ENCODE data around the gene PGAM4. TPM values are rescaled to one million over a fixed set of nuclear protein-coding genes. Genes with fewer than 3 reads are reported as not detected.

The PGAM4 gene
- polyA plus RNA-seq (2013, experiment 1 of 4) = not detected
- polyA plus RNA-seq (2013, experiment 2 of 4) = not detected
- polyA plus RNA-seq (2013, experiment 3 of 4) = not detected
- not detected for polyA plus RNA-seq (2013, experiment 4 of 4)

- Histone ChIP-seq H3K4me3 (ENCODE audit: insufficient read depth, low read depth, low read length) (no peak within 1 kb of the TSS), H3K9me3 (ENCODE audit: control insufficient read depth, low read length) (no peaks in the 10 kb centered on the region), H3K27me3 (ENCODE audit: control insufficient read depth, insufficient read depth, low read length, poor library complexity, severe bottlenecking) (no peaks in the 10 kb centered on the region), H3K4me1 (ENCODE audit: control insufficient read depth, insufficient read depth, low read length) (no peaks in the 10 kb centered on the region), H3K27ac (ENCODE audit: insufficient read depth, low read depth, low read length, poor library complexity, severe bottlenecking) (no peak within 1 kb of the TSS), H3K36me3 (ENCODE audit: control insufficient read depth, insufficient read depth, low read length) (no peaks in the 10 kb centered on the region)
- 98 to 99% methylated on average over 11 to 12 of the region's 13 CpGs for WGBS, 2 experiments
Observed at GRCh38 chrX:77969538-77969937, at the start of gene PGAM4. Gene PGAM4, minus strand, starts transcription at chrX:77969638. Its CDS starts 0 bp downstream, at chrX:77969638.

GRCh38 chrX:78011846-78012245 lies 42.4 kb upstream of the PGAM4 start:
- Histone ChIP-seq H3K4me3 (ENCODE audit: insufficient read depth, low read depth, low read length) (no peak overlapping the region), H3K27me3 (ENCODE audit: control insufficient read depth, insufficient read depth, low read length, poor library complexity, severe bottlenecking) (no peaks in the 10 kb centered on the region), H3K36me3 (ENCODE audit: control insufficient read depth, insufficient read depth, low read length) (no peaks in the 10 kb centered on the region), H3K27ac (ENCODE audit: insufficient read depth, low read depth, low read length, poor library complexity, severe bottlenecking) (no peak overlapping the region), H3K4me1 (ENCODE audit: control insufficient read depth, insufficient read depth, low read length) (no peaks in the 10 kb centered on the region), H3K9me3 (ENCODE audit: control insufficient read depth, low read length) (no peaks in the 10 kb centered on the region)
- no CpG with 5 or more reads among the region's 1 CpG for WGBS, 2 experiments

- 85 to 90% methylated on average over 3 to 4 of the region's 4 CpGs for WGBS, 2 experiments
- H3K27me3 ChIP-seq (ENCODE audit: control insufficient read depth, insufficient read depth, low read length, poor library complexity, severe bottlenecking) = no peaks in the 10 kb centered on the region
- no peaks in the 10 kb centered on the region for H3K9me3 ChIP-seq (ENCODE audit: control insufficient read depth, low read length)
- no peaks in the 10 kb centered on the region for H3K4me1 ChIP-seq (ENCODE audit: control insufficient read depth, insufficient read depth, low read length)
- H3K4me3 ChIP-seq (ENCODE audit: insufficient read depth, low read depth, low read length) = no peak overlapping the region
- H3K27ac ChIP-seq (ENCODE audit: insufficient read depth, low read depth, low read length, poor library complexity, severe bottlenecking) = no peak overlapping the region
- no peaks in the 10 kb centered on the region for H3K36me3 ChIP-seq (ENCODE audit: control insufficient read depth, insufficient read depth, low read length)
Observed at GRCh38 chrX:77979870-77980269, 10.4 kb upstream of the PGAM4 start.

- Histone ChIP-seq H3K9me3 (ENCODE audit: control insufficient read depth, low read length) (no peaks in the 10 kb centered on the region), H3K4me3 (ENCODE audit: insufficient read depth, low read depth, low read length) (no peak overlapping the region), H3K36me3 (ENCODE audit: control insufficient read depth, insufficient read depth, low read length) (no peaks in the 10 kb centered on the region), H3K27ac (ENCODE audit: insufficient read depth, low read depth, low read length, poor library complexity, severe bottlenecking) (no peak overlapping the region), H3K4me1 (ENCODE audit: control insufficient read depth, insufficient read depth, low read length) (no peaks in the 10 kb centered on the region), H3K27me3 (ENCODE audit: control insufficient read depth, insufficient read depth, low read length, poor library complexity, severe bottlenecking) (no peaks in the 10 kb centered on the region)
- WGBS, 2 experiments = 100% methylated on average over 1 of the region's 1 CpG
Observed at GRCh38 chrX:77977518-77977917, 8.1 kb upstream of the PGAM4 start.

GRCh38 chrX:77977095-77977494 lies 7.7 kb upstream of the PGAM4 start:
- Histone ChIP-seq H3K27ac (ENCODE audit: insufficient read depth, low read depth, low read length, poor library complexity, severe bottlenecking) (no peak overlapping the region), H3K9me3 (ENCODE audit: control insufficient read depth, low read length) (no peaks in the 10 kb centered on the region), H3K27me3 (ENCODE audit: control insufficient read depth, insufficient read depth, low read length, poor library complexity, severe bottlenecking) (no peaks in the 10 kb centered on the region), H3K4me3 (ENCODE audit: insufficient read depth, low read depth, low read length) (no peak overlapping the region), H3K36me3 (ENCODE audit: control insufficient read depth, insufficient read depth, low read length) (no peaks in the 10 kb centered on the region), H3K4me1 (ENCODE audit: control insufficient read depth, insufficient read depth, low read length) (no peaks in the 10 kb centered on the region)

- H3K27ac ChIP-seq (ENCODE audit: insufficient read depth, low read depth, low read length, poor library complexity, severe bottlenecking) = no peak overlapping the region
- H3K4me1 ChIP-seq (ENCODE audit: control insufficient read depth, insufficient read depth, low read length) = no peaks in the 10 kb centered on the region
- 100% methylated on average over 1 to 2 of the region's 2 CpGs for WGBS, 2 experiments
- no peaks in the 10 kb centered on the region for H3K36me3 ChIP-seq (ENCODE audit: control insufficient read depth, insufficient read depth, low read length)
- no peaks in the 10 kb centered on the region for H3K27me3 ChIP-seq (ENCODE audit: control insufficient read depth, insufficient read depth, low read length, poor library complexity, severe bottlenecking)
- H3K4me3 ChIP-seq (ENCODE audit: insufficient read depth, low read depth, low read length) = no peak overlapping the region
- H3K9me3 ChIP-seq (ENCODE audit: control insufficient read depth, low read length) = no peaks in the 10 kb centered on the region
Observed at GRCh38 chrX:77975755-77976154, 6.3 kb upstream of the PGAM4 start.

- no CpG with 5 or more reads among the region's 1 CpG for WGBS, 2 experiments
- Histone ChIP-seq H3K27me3 (ENCODE audit: control insufficient read depth, insufficient read depth, low read length, poor library complexity, severe bottlenecking) (no peaks in the 10 kb centered on the region), H3K9me3 (ENCODE audit: control insufficient read depth, low read length) (no peaks in the 10 kb centered on the region), H3K4me3 (ENCODE audit: insufficient read depth, low read depth, low read length) (no peak overlapping the region), H3K27ac (ENCODE audit: insufficient read depth, low read depth, low read length, poor library complexity, severe bottlenecking) (no peak overlapping the region), H3K36me3 (ENCODE audit: control insufficient read depth, insufficient read depth, low read length) (no peaks in the 10 kb centered on the region), H3K4me1 (ENCODE audit: control insufficient read depth, insufficient read depth, low read length) (no peaks in the 10 kb centered on the region)
Observed at GRCh38 chrX:77967631-77968030, 1.8 kb downstream of the PGAM4 start.

GRCh38 chrX:77966361-77966760 lies 3.1 kb downstream of the PGAM4 start:
- H3K27ac ChIP-seq (ENCODE audit: insufficient read depth, low read depth, low read length, poor library complexity, severe bottlenecking) = no peak overlapping the region

GRCh38 chrX:77962068-77962902 lies 7.2 kb downstream of the PGAM4 start:
- Histone ChIP-seq H3K27me3 (ENCODE audit: control insufficient read depth, insufficient read depth, low read length, poor library complexity, severe bottlenecking) (no peaks in the 10 kb centered on the region), H3K4me1 (ENCODE audit: control insufficient read depth, insufficient read depth, low read length) (no peaks in the 10 kb centered on the region), H3K27ac (ENCODE audit: insufficient read depth, low read depth, low read length, poor library complexity, severe bottlenecking) (no peak overlapping the region), H3K9me3 (ENCODE audit: control insufficient read depth, low read length) (no peaks in the 10 kb centered on the region), H3K36me3 (ENCODE audit: control insufficient read depth, insufficient read depth, low read length) (no peaks in the 10 kb centered on the region), H3K4me3 (ENCODE audit: insufficient read depth, low read depth, low read length) (no peak overlapping the region)
- 95 to 96% methylated on average over 13 of the region's 13 CpGs for WGBS, 2 experiments

More at GRCh38 chrX:77966361-77966760, 3.1 kb downstream of the PGAM4 start:
- no peak overlapping the region for H3K4me3 ChIP-seq (ENCODE audit: insufficient read depth, low read depth, low read length)
- no peaks in the 10 kb centered on the region for H3K36me3 ChIP-seq (ENCODE audit: control insufficient read depth, insufficient read depth, low read length)
- H3K4me1 ChIP-seq (ENCODE audit: control insufficient read depth, insufficient read depth, low read length) = no peaks in the 10 kb centered on the region
- WGBS, 2 experiments = 93 to 96% methylated on average over 2 to 3 of the region's 3 CpGs
- no peaks in the 10 kb centered on the region for H3K27me3 ChIP-seq (ENCODE audit: control insufficient read depth, insufficient read depth, low read length, poor library complexity, severe bottlenecking)
- no peaks in the 10 kb centered on the region for H3K9me3 ChIP-seq (ENCODE audit: control insufficient read depth, low read length)

- Histone ChIP-seq H3K4me1 (ENCODE audit: control insufficient read depth, insufficient read depth, low read length) (no peaks in the 10 kb centered on the region), H3K9me3 (ENCODE audit: control insufficient read depth, low read length) (no peaks in the 10 kb centered on the region), H3K36me3 (ENCODE audit: control insufficient read depth, insufficient read depth, low read length) (no peaks in the 10 kb centered on the region), H3K27me3 (ENCODE audit: control insufficient read depth, insufficient read depth, low read length, poor library complexity, severe bottlenecking) (no peaks in the 10 kb centered on the region), H3K4me3 (ENCODE audit: insufficient read depth, low read depth, low read length) (no peak overlapping the region), H3K27ac (ENCODE audit: insufficient read depth, low read depth, low read length, poor library complexity, severe bottlenecking) (no peak overlapping the region)
- 87 to 100% methylated on average over 2 of the region's 2 CpGs for WGBS, 2 experiments
Observed at GRCh38 chrX:77961063-77961462, 8.4 kb downstream of the PGAM4 start.
